Measurements from ENCODE around the gene HLA-DMB.

Gene HLA-DMB

DNA sequence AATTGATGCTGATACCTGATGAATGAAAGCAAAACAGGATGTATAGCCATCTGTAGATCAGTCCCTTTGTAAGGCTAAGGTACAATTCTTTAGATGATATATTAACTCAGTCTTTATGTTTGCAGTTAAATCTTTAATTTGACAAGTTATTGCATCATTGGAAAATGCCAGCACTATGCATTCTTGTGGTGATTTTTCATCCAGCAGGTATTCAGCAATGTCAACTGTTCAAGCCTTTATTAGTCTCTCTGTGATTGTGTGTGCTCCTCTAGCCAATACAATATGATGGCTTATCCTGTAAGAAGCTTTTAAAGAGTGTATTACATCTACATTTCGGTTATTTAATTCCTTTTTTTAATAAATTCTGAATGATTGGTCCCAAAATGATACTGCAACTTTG, 34.3 kb downstream of the HLA-DMB start:
- no peak for DNase-seq (ENCODE audit: low read depth)

- DNase-seq (ENCODE audit: low read depth): no peak
Observed at GRCh38 chr6:32905078-32905477, 35.8 kb downstream of the HLA-DMB start.

GRCh38 chr6:32903952-32904351, 36.9 kb downstream of the HLA-DMB start:
- no peak for DNase-seq (ENCODE audit: low read depth)

- DNase-seq (ENCODE audit: low read depth): no peak
Observed at GRCh38 chr6:32895006-32895345, 45.9 kb downstream of the HLA-DMB start.

- peak; percentile 80 for DNase-seq (ENCODE audit: low read depth)
Observed at GRCh38 chr6:32894085-32895005, 46.5 kb downstream of the HLA-DMB start.

- no peak for DNase-seq (ENCODE audit: low read depth)
Observed at GRCh38 chr6:32890831-32891230, 50.0 kb downstream of the HLA-DMB start.

- DNase-seq (ENCODE audit: low read depth): no peak
Observed at GRCh38 chr6:32889533-32889932, 51.3 kb downstream of the HLA-DMB start.

GRCh38 chr6:32888576-32888975, 52.3 kb downstream of the HLA-DMB start:
- DNase-seq (ENCODE audit: low read depth): no peak

GRCh38 chr6:32887616-32888015, 53.2 kb downstream of the HLA-DMB start:
- DNase-seq (ENCODE audit: low read depth): no peak

DNA sequence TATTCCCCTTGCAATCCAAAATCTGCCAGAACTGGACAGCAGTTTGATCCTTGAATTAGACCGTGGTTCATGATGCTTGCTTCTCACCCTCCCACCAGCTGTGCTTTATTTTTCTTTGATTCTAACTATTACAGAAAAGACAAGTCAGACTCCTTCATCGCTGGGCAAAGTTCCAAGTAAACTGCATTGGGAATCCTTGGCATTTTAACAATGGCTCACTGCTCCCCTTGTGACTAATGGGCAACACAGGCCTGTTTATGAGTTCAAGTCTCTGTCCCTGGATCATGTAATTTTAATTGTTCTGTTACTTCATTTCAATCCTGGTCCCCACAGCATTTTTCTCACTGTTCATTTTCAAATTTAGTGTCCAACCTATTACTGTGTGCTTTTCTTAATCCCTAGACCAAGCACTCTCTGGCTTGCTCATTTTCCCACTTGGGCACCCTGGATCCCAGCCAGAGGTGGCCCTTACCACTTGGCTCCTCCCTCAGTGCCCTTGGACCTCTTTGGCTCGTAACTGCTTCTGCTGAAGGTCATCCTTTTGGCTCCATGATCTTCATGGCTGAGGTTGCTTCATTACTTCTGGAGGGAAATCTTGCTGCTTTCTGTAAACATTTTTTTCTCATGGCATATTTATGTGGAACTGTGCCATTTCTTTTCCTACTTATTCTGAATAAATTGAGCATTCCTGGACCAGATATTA, 54.0 kb downstream of the HLA-DMB start:
- peak; percentile 48 for DNase-seq (ENCODE audit: low read depth)

DNA sequence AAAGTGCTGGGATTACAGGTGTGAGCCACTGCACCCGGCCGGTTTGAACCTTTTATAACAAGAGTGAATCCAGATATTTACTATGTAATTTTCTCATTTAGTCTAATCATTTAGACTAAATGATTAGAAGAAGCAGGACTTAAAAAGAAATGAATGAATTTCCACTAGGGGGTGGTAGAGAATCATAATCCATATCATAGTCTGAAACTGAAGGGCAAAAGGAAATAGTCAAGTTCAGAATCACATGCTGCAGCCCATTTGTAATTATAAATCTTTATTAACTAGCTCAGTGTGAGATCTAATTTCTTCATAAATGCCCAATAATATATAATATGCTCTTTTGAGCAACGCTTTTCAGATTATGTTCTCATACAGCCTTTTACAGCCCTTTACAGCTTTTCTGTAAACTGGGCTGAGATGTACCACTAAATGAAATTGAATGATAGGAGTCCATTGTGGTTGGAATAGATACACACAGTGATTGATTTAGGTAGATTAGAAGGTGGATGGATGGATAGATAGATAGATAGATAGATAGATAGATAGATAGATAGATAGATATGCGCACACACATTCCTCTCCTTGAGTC, 55.0 kb downstream of the HLA-DMB start:
- DNase-seq (ENCODE audit: low read depth): no peak

Data from GM04504 (cell line).